ENCODE data around the gene DAAM1. TPM values are rescaled to one million over a fixed set of nuclear protein-coding genes. Genes with fewer than 3 reads are reported as not detected.

Gene DAAM1
- total RNA-seq, 1 donor: 19.5 TPM

DNA sequence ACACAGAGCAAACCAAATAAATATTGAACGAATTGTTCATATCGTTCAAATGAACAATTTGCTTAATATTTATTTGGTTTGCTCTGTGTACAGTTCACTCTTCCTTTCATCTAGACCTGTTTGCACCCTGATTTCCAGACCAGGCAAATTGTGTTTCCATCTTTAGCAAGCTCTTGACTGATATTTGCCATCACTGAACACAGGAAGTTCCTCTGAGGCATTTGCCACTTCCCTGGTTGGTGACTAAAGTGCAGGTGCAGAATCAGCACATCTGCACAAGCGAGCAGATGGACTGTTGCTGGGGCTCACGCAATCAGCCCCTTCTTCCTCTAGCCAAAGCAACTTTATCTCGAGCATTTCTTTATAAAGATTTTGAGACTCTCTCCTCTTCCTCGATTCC is 112.9 kb downstream of the DAAM1 start:
- Histone ChIP-seq H3K27me3 (ENCODE audit: insufficient read depth, low read length) (no peaks in the 10 kb centered on the region), H2AFZ (ENCODE audit: low read length) (no peak overlapping the region), H3K4me2 (ENCODE audit: insufficient read depth, low read length) (no peak overlapping the region), H3K79me2 (ENCODE audit: insufficient read depth, low read length) (no peaks in the 10 kb centered on the region), H3K4me3 (ENCODE audit: insufficient read depth, low read length) (no peak overlapping the region), H3K27ac (ENCODE audit: low read depth, low read length) (no peak overlapping the region), H3K9me3 (ENCODE audit: low read depth, low read length) (no peaks in the 10 kb centered on the region), H3K4me1 (ENCODE audit: insufficient read depth, low read length) (peaks cover 24% of the 10 kb centered on the region), H3K36me3 (ENCODE audit: insufficient read depth, low read length) (no peaks in the 10 kb centered on the region), H4K20me1 (ENCODE audit: insufficient read depth, low read length) (no peaks in the 10 kb centered on the region)
- TF ChIP-seq, protein P1, sequence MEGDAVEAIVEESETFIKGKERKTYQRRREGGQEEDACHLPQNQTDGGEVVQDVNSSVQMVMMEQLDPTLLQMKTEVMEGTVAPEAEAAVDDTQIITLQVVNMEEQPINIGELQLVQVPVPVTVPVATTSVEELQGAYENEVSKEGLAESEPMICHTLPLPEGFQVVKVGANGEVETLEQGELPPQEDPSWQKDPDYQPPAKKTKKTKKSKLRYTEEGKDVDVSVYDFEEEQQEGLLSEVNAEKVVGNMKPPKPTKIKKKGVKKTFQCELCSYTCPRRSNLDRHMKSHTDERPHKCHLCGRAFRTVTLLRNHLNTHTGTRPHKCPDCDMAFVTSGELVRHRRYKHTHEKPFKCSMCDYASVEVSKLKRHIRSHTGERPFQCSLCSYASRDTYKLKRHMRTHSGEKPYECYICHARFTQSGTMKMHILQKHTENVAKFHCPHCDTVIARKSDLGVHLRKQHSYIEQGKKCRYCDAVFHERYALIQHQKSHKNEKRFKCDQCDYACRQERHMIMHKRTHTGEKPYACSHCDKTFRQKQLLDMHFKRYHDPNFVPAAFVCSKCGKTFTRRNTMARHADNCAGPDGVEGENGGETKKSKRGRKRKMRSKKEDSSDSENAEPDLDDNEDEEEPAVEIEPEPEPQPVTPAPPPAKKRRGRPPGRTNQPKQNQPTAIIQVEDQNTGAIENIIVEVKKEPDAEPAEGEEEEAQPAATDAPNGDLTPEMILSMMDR (IDR thresholded peaks at IDR 0.05; ENCODE audit: extremely low read depth, low read depth, low read length): no peak
- DNase-seq (ENCODE audit: insufficient read length, low spot score, missing footprints): no peak

DNA sequence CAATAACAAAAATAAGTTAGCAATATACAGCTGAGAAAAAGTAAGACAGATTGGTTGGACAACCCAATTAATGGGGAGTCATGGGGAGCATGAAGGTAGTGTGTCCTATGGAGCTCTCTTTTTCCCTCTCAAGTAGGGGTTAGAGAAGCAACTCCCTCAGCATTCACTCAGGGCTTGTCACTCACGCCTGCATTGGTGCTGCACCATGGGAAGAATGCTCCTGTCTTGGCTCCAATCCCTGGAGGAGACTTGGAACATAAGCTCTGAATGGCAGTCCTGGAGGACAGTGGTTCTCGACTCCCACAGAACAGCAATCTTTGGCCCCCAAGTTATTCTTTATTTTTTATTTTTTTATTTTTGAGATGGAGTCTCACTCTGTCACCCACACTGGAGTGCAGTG is 113.8 kb downstream of the DAAM1 start:
- Histone ChIP-seq H3K36me3 (ENCODE audit: insufficient read depth, low read length) (no peaks in the 10 kb centered on the region), H3K27ac (ENCODE audit: low read depth, low read length) (no peak overlapping the region), H3K79me2 (ENCODE audit: insufficient read depth, low read length) (no peaks in the 10 kb centered on the region), H3K27me3 (ENCODE audit: insufficient read depth, low read length) (no peaks in the 10 kb centered on the region), H2AFZ (ENCODE audit: low read length) (no peak overlapping the region), H3K9me3 (ENCODE audit: low read depth, low read length) (no peaks in the 10 kb centered on the region), H4K20me1 (ENCODE audit: insufficient read depth, low read length) (no peaks in the 10 kb centered on the region), H3K4me3 (ENCODE audit: insufficient read depth, low read length) (no peak overlapping the region), H3K4me2 (ENCODE audit: insufficient read depth, low read length) (no peak overlapping the region), H3K4me1 (ENCODE audit: insufficient read depth, low read length) (peaks cover 29% of the 10 kb centered on the region)
- TF ChIP-seq, protein P1 (IDR thresholded peaks at IDR 0.05; ENCODE audit: extremely low read depth, low read depth, low read length): no peak
- no peak for DNase-seq (ENCODE audit: insufficient read length, low spot score, missing footprints)

DNA sequence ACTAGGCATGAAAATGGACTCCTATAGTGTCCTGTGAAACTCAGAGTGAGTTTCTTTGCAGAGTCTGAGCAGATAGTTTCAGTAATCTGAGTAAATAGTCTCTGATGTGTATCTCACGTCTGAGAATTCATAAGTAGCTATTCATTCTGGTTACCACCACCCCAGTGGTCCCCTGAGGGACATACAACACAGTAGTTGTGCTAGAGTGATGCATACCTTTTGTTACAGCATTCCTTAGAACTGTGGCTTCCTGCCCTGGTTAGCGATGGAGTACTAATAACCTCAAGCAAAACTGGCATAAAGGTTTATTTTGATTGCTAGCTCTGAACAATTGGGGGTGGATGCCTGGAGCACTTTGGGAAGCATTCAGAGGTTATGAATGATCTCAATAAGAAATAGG is 114.7 kb downstream of the DAAM1 start:
- peaks cover 32% of the 10 kb centered on the region for H3K4me1 ChIP-seq (ENCODE audit: insufficient read depth, low read length)
- no peak overlapping the region for H2AFZ ChIP-seq (ENCODE audit: low read length)
- peak overlapping the region; percentile 69 for H3K27ac ChIP-seq (ENCODE audit: low read depth, low read length)
- TF ChIP-seq, protein P1 (IDR thresholded peaks at IDR 0.05; ENCODE audit: extremely low read depth, low read depth, low read length): no peak
- no peaks in the 10 kb centered on the region for H3K79me2 ChIP-seq (ENCODE audit: insufficient read depth, low read length)
- peak overlapping the region; percentile 43 for H3K4me2 ChIP-seq (ENCODE audit: insufficient read depth, low read length)
- H3K9me3 ChIP-seq (ENCODE audit: low read depth, low read length): no peaks in the 10 kb centered on the region
- no peaks in the 10 kb centered on the region for H3K27me3 ChIP-seq (ENCODE audit: insufficient read depth, low read length)
- H3K4me3 ChIP-seq (ENCODE audit: insufficient read depth, low read length): no peak overlapping the region
- no peaks in the 10 kb centered on the region for H4K20me1 ChIP-seq (ENCODE audit: insufficient read depth, low read length)
- no peaks in the 10 kb centered on the region for H3K36me3 ChIP-seq (ENCODE audit: insufficient read depth, low read length)
- no peak for DNase-seq (ENCODE audit: insufficient read length, low spot score, missing footprints)

GRCh38 chr14:59305231-59305630 is 116.8 kb downstream of the DAAM1 start:
- Histone ChIP-seq H3K9me3 (ENCODE audit: low read depth, low read length) (no peaks in the 10 kb centered on the region), H4K20me1 (ENCODE audit: insufficient read depth, low read length) (no peaks in the 10 kb centered on the region), H3K27me3 (ENCODE audit: insufficient read depth, low read length) (no peaks in the 10 kb centered on the region), H3K36me3 (ENCODE audit: insufficient read depth, low read length) (no peaks in the 10 kb centered on the region), H3K4me2 (ENCODE audit: insufficient read depth, low read length) (peak overlapping the region; percentile 41), H3K4me3 (ENCODE audit: insufficient read depth, low read length) (no peak overlapping the region), H3K4me1 (ENCODE audit: insufficient read depth, low read length) (peaks cover 41% of the 10 kb centered on the region), H3K79me2 (ENCODE audit: insufficient read depth, low read length) (no peaks in the 10 kb centered on the region), H3K27ac (ENCODE audit: low read depth, low read length) (peak overlapping the region; percentile 82), H2AFZ (ENCODE audit: low read length) (no peak overlapping the region)
- TF ChIP-seq, protein P1 (IDR thresholded peaks at IDR 0.05; ENCODE audit: extremely low read depth, low read depth, low read length): no peak
- DNase-seq (ENCODE audit: insufficient read length, low spot score, missing footprints): no peak

Measured in osteoblast (primary cell).